ENCODE data around the gene HIF3A. TPM values are rescaled to one million over a fixed set of nuclear protein-coding genes. Genes with fewer than 3 reads are reported as not detected.
"Not testable (repeated sequence)": the region's sequence is repeated elsewhere in the genome, so short reads cannot be mapped to it uniquely, and the experiment has no call there.

Gene HIF3A
- polyA plus RNA-seq, 2 donors: 12.3 to 27.3 TPM

- no peaks in the 10 kb centered on the region for H3K27me3 ChIP-seq (ENCODE audit: control insufficient read depth in 1 of 2, insufficient read depth in 2 of 2, low read length in 2 of 2)
- no peak overlapping the region for H3K4me3 ChIP-seq (ENCODE audit: low read depth in 1 of 2, low read length in 2 of 2)
- H3K9me3 ChIP-seq (ENCODE audit: control insufficient read depth in 2 of 2, insufficient read depth in 1 of 2, low read depth in 1 of 2, low read length in 1 of 2): no peaks in the 10 kb centered on the region
- H3K36me3 ChIP-seq (ENCODE audit: control insufficient read depth in 2 of 2, insufficient read depth in 2 of 2, low read length in 1 of 2): peaks cover 0 to 3% of the 10 kb centered on the region in 2 donors
- 89 to 91% methylated on average over 5 of the region's 5 CpGs for WGBS, 2 donors
- H3K27ac ChIP-seq (ENCODE audit: low read depth in 2 of 2, low read length in 1 of 2): no peak overlapping the region
- H3K4me1 ChIP-seq (ENCODE audit: control insufficient read depth in 2 of 2, insufficient read depth in 2 of 2, low read length in 1 of 2): no peaks in the 10 kb centered on the region
Measured at GRCh38 chr19:46320559-46320958, 23.7 kb downstream of the HIF3A start.

GRCh38 chr19:46321653-46322052, 24.8 kb downstream of the HIF3A start:
- peaks cover 5 to 7% of the 10 kb centered on the region in 2 donors for H3K9me3 ChIP-seq (ENCODE audit: control insufficient read depth in 2 of 2, insufficient read depth in 1 of 2, low read depth in 1 of 2, low read length in 1 of 2)
- no peaks in the 10 kb centered on the region for H3K4me1 ChIP-seq (ENCODE audit: control insufficient read depth in 2 of 2, insufficient read depth in 2 of 2, low read length in 1 of 2)
- no peaks in the 10 kb centered on the region for H3K27me3 ChIP-seq (ENCODE audit: control insufficient read depth in 1 of 2, insufficient read depth in 2 of 2, low read length in 2 of 2)
- H3K27ac ChIP-seq (ENCODE audit: low read depth in 2 of 2, low read length in 1 of 2): no peak overlapping the region
- H3K4me3 ChIP-seq (ENCODE audit: low read depth in 1 of 2, low read length in 2 of 2): no peak overlapping the region
- WGBS, 2 donors: 94 to 96% methylated on average over 12 of the region's 12 CpGs
- H3K36me3 ChIP-seq (ENCODE audit: control insufficient read depth in 2 of 2, insufficient read depth in 2 of 2, low read length in 1 of 2): peaks cover 0 to 3% of the 10 kb centered on the region in 2 donors

DNA sequence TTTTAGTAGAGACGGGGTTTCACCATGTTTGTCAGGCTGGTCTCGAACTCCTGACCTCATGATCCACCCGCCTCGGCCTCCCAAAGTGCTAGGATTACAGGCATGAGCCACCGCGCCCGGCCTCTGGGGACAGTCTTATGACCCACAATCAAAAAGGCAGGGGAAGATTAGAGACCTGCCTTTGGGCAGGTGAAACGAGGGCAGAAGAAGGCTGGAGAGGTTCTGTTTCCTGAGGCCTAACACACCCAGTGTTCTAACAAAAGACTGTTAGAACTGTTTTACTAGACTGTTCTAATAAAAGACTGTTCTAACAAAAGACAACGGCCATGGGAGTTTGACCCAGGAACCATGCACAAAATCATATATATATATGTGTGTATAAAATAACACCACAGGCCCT, 26.4 kb downstream of the HIF3A start:
- not testable (repeated sequence) for H3K36me3 ChIP-seq (ENCODE audit: control insufficient read depth in 2 of 2, insufficient read depth in 2 of 2, low read length in 1 of 2); H3K4me1 ChIP-seq (ENCODE audit: control insufficient read depth in 2 of 2, insufficient read depth in 2 of 2, low read length in 1 of 2); H3K27ac ChIP-seq (ENCODE audit: low read depth in 2 of 2, low read length in 1 of 2); H3K4me3 ChIP-seq (ENCODE audit: low read depth in 1 of 2, low read length in 2 of 2); H3K27me3 ChIP-seq (ENCODE audit: control insufficient read depth in 1 of 2, insufficient read depth in 2 of 2, low read length in 2 of 2)
- H3K9me3 ChIP-seq (ENCODE audit: control insufficient read depth in 2 of 2, insufficient read depth in 1 of 2, low read depth in 1 of 2, low read length in 1 of 2): peaks cover 7 to 11% of the 10 kb centered on the region in 2 donors
- WGBS, 2 donors: 82 to 86% methylated on average over 9 of the region's 9 CpGs

- peaks cover 0 to 5% of the 10 kb centered on the region in 2 donors for H3K36me3 ChIP-seq (ENCODE audit: control insufficient read depth in 2 of 2, insufficient read depth in 2 of 2, low read length in 1 of 2)
- no peak overlapping the region for H3K4me3 ChIP-seq (ENCODE audit: low read depth in 1 of 2, low read length in 2 of 2)
- WGBS, 2 donors: 68 to 74% methylated on average over 3 of the region's 3 CpGs
Measured at GRCh38 chr19:46324277-46324676, 27.4 kb downstream of the HIF3A start.

GRCh38 chr19:46326608-46327007, 29.8 kb downstream of the HIF3A start:
- Histone ChIP-seq H3K4me3 (ENCODE audit: low read depth in 1 of 2, low read length in 2 of 2) (no peak overlapping the region), H3K27ac (ENCODE audit: low read depth in 2 of 2, low read length in 1 of 2) (no peak overlapping the region), H3K9me3 (ENCODE audit: control insufficient read depth in 2 of 2, insufficient read depth in 1 of 2, low read depth in 1 of 2, low read length in 1 of 2) (peaks cover 7 to 11% of the 10 kb centered on the region in 2 donors), H3K4me1 (ENCODE audit: control insufficient read depth in 2 of 2, insufficient read depth in 2 of 2, low read length in 1 of 2) (no peaks in the 10 kb centered on the region), H3K27me3 (ENCODE audit: control insufficient read depth in 1 of 2, insufficient read depth in 2 of 2, low read length in 2 of 2) (no peaks in the 10 kb centered on the region), H3K36me3 (ENCODE audit: control insufficient read depth in 2 of 2, insufficient read depth in 2 of 2, low read length in 1 of 2) (peaks cover 0 to 4% of the 10 kb centered on the region in 2 donors)
- WGBS, 2 donors: 93 to 99% methylated on average over 4 of the region's 4 CpGs

More at GRCh38 chr19:46324277-46324676, 27.4 kb downstream of the HIF3A start:
- Histone ChIP-seq H3K27ac (ENCODE audit: low read depth in 2 of 2, low read length in 1 of 2) (no peak overlapping the region), H3K9me3 (ENCODE audit: control insufficient read depth in 2 of 2, insufficient read depth in 1 of 2, low read depth in 1 of 2, low read length in 1 of 2) (peaks cover 7 to 11% of the 10 kb centered on the region in 2 donors), H3K4me1 (ENCODE audit: control insufficient read depth in 2 of 2, insufficient read depth in 2 of 2, low read length in 1 of 2) (no peaks in the 10 kb centered on the region), H3K27me3 (ENCODE audit: control insufficient read depth in 1 of 2, insufficient read depth in 2 of 2, low read length in 2 of 2) (no peaks in the 10 kb centered on the region)

DNA sequence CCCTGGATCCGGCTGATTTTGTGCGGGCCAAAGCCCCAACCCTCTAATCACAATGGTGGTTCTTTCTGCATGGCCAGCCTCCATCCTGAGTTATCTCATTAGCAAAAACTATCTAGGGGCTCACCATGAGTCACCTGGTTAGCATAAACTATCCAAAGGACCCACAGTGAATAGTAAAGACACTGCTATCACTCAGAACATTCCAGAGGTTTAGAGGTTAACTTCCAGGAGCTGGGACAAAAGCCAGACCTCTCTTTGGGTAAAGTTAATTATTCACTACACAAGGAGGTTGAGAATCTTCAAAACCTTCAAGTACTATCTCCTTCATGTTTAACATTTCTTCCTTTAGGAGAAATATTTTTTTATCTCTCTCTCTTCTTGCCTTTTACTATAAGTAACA, 31.2 kb downstream of the HIF3A start:
- H3K9me3 ChIP-seq (ENCODE audit: control insufficient read depth in 2 of 2, insufficient read depth in 1 of 2, low read depth in 1 of 2, low read length in 1 of 2): peaks cover 7 to 11% of the 10 kb centered on the region in 2 donors
- no peak overlapping the region for H3K4me3 ChIP-seq (ENCODE audit: low read depth in 1 of 2, low read length in 2 of 2)
- no peak overlapping the region for H3K27ac ChIP-seq (ENCODE audit: low read depth in 2 of 2, low read length in 1 of 2)
- WGBS, 2 donors: 96% methylated on average over 2 of the region's 2 CpGs
- H3K36me3 ChIP-seq (ENCODE audit: control insufficient read depth in 2 of 2, insufficient read depth in 2 of 2, low read length in 1 of 2): peaks cover 0 to 2% of the 10 kb centered on the region in 2 donors
- no peaks in the 10 kb centered on the region for H3K4me1 ChIP-seq (ENCODE audit: control insufficient read depth in 2 of 2, insufficient read depth in 2 of 2, low read length in 1 of 2)
- H3K27me3 ChIP-seq (ENCODE audit: control insufficient read depth in 1 of 2, insufficient read depth in 2 of 2, low read length in 2 of 2): no peaks in the 10 kb centered on the region

DNA sequence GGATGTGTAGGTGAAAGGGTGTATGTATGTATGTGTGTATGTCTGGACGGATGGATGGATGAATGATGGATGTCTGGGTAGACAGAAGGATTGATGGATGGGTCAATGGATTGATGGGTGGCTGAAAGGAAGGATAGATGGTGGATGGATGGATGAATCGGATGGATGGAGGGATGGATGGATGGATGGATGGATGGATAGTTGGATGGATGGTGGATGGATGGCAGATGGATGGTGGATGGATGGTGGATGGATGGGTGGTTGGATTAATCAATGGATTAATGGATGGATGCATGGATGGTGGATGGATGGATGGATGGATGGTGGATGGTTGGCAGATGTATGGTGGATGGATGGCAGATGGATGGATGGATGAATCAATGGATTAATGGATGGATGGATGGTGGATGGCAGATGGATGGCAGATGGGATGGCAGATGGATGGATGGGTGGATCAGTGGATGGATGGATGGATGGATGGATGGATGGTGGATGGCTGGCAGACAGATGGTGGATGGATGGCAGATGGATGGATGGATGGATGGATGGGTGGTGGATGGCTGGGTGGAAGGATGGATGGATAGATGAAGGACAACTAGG, 33.6 kb downstream of the HIF3A start:
- H3K9me3 ChIP-seq (ENCODE audit: control insufficient read depth in 2 of 2, insufficient read depth in 1 of 2, low read depth in 1 of 2, low read length in 1 of 2): peaks cover 7 to 11% of the 10 kb centered on the region in 2 donors
- H3K36me3 ChIP-seq (ENCODE audit: control insufficient read depth in 2 of 2, insufficient read depth in 2 of 2, low read length in 1 of 2): peaks cover 0 to 2% of the 10 kb centered on the region in 2 donors
- no peak overlapping the region for H3K27ac ChIP-seq (ENCODE audit: low read depth in 2 of 2, low read length in 1 of 2)
- WGBS, 2 donors: 87 to 93% methylated on average over 2 of the region's 2 CpGs
- no peaks in the 10 kb centered on the region for H3K4me1 ChIP-seq (ENCODE audit: control insufficient read depth in 2 of 2, insufficient read depth in 2 of 2, low read length in 1 of 2)
- no peaks in the 10 kb centered on the region for H3K27me3 ChIP-seq (ENCODE audit: control insufficient read depth in 1 of 2, insufficient read depth in 2 of 2, low read length in 2 of 2)
- no peak overlapping the region for H3K4me3 ChIP-seq (ENCODE audit: low read depth in 1 of 2, low read length in 2 of 2)

DNA sequence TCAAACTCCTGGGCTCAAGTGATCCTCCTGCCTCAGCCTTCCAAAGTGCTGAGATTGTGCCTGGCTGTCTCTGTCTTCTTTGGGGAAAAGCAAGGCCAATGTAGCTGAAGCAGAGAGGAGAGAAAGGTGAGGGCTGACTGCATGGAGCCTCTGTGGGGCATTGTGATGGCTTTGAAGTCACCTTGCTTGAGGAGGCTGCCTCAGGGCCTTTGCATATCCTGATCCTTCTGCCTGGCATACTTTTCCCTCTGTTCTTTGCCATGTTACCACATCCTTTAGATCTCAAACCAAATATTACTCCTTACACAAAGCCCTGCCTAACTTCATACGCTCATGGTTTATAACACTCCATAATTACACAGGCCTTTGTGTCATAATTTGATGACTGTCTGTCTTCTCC, 40.6 kb downstream of the HIF3A start:
- Histone ChIP-seq H3K27me3 (ENCODE audit: control insufficient read depth in 1 of 2, insufficient read depth in 2 of 2, low read length in 2 of 2) (no peaks in the 10 kb centered on the region), H3K36me3 (ENCODE audit: control insufficient read depth in 2 of 2, insufficient read depth in 2 of 2, low read length in 1 of 2) (peaks cover 3 to 7% of the 10 kb centered on the region in 2 donors), H3K4me1 (ENCODE audit: control insufficient read depth in 2 of 2, insufficient read depth in 2 of 2, low read length in 1 of 2) (no peaks in the 10 kb centered on the region), H3K4me3 (ENCODE audit: low read depth in 1 of 2, low read length in 2 of 2) (no peak overlapping the region), H3K27ac (ENCODE audit: low read depth in 2 of 2, low read length in 1 of 2) (no peak overlapping the region), H3K9me3 (ENCODE audit: control insufficient read depth in 2 of 2, insufficient read depth in 1 of 2, low read depth in 1 of 2, low read length in 1 of 2) (no peaks in the 10 kb centered on the region)
- WGBS, 2 donors: 93 to 98% methylated on average over 1 of the region's 1 CpG

- H3K4me1 ChIP-seq (ENCODE audit: control insufficient read depth in 2 of 2, insufficient read depth in 2 of 2, low read length in 1 of 2): no peaks in the 10 kb centered on the region
- no peaks in the 10 kb centered on the region for H3K27me3 ChIP-seq (ENCODE audit: control insufficient read depth in 1 of 2, insufficient read depth in 2 of 2, low read length in 2 of 2)
- no peak overlapping the region for H3K27ac ChIP-seq (ENCODE audit: low read depth in 2 of 2, low read length in 1 of 2)
- no peaks in the 10 kb centered on the region for H3K9me3 ChIP-seq (ENCODE audit: control insufficient read depth in 2 of 2, insufficient read depth in 1 of 2, low read depth in 1 of 2, low read length in 1 of 2)
- H3K36me3 ChIP-seq (ENCODE audit: control insufficient read depth in 2 of 2, insufficient read depth in 2 of 2, low read length in 1 of 2): peaks cover 3 to 7% of the 10 kb centered on the region in 2 donors
- no peak overlapping the region for H3K4me3 ChIP-seq (ENCODE audit: low read depth in 1 of 2, low read length in 2 of 2)
- 59 to 62% methylated on average over 7 to 10 of the region's 10 CpGs for WGBS, 2 donors
Measured at GRCh38 chr19:46339446-46339845, 42.6 kb downstream of the HIF3A start.

GRCh38 chr19:46340051-46340659, 43.3 kb downstream of the HIF3A start:
- Histone ChIP-seq H3K36me3 (ENCODE audit: control insufficient read depth in 2 of 2, insufficient read depth in 2 of 2, low read length in 1 of 2) (peaks cover 3 to 7% of the 10 kb centered on the region in 2 donors), H3K27ac (ENCODE audit: low read depth in 2 of 2, low read length in 1 of 2) (no peak overlapping the region), H3K9me3 (ENCODE audit: control insufficient read depth in 2 of 2, insufficient read depth in 1 of 2, low read depth in 1 of 2, low read length in 1 of 2) (no peaks in the 10 kb centered on the region), H3K27me3 (ENCODE audit: control insufficient read depth in 1 of 2, insufficient read depth in 2 of 2, low read length in 2 of 2) (no peaks in the 10 kb centered on the region), H3K4me3 (ENCODE audit: low read depth in 1 of 2, low read length in 2 of 2) (no peak overlapping the region), H3K4me1 (ENCODE audit: control insufficient read depth in 2 of 2, insufficient read depth in 2 of 2, low read length in 1 of 2) (no peaks in the 10 kb centered on the region)
- 94 to 96% methylated on average over 11 of the region's 11 CpGs for WGBS, 2 donors

Data from esophagus (tissue), 2 donors.